ENCODE results near the gene ITIH4.

- TF ChIP-seq CTCF (IDR thresholded peaks at IDR 0.05) = no peak
- no peak for TF ChIP-seq POLR2A (IDR thresholded peaks at IDR 0.05)
Measured at GRCh38 chr3:52813810-52814209, 16.7 kb downstream of the ITIH4 start.

Measured in upper lobe of left lung (tissue), 4 donors.